ENCODE measurements around the gene FGD4. TPM values are rescaled to one million over a fixed set of nuclear protein-coding genes. Genes with fewer than 3 reads are reported as not detected.

FGD4 gene
- total RNA-seq, 2 donors from 2014 or later = 24.3 to 49.3 TPM

GRCh38 chr12:32589165-32589865 lies 190.0 kb downstream of the FGD4 start:
- Histone ChIP-seq H3K27me3 (replicated peaks; ENCODE audit: insufficient read depth) (no peaks in the 10 kb centered on the region), H3K9me3 (no peaks in the 10 kb centered on the region), H3K4me1 (replicated peaks) (no peaks in the 10 kb centered on the region), H3K4me3 (no peak overlapping the region), H3K36me3 (no peaks in the 10 kb centered on the region), H3K27ac (no peak overlapping the region)
- 72% methylated on average over 4 of the region's 4 CpGs for WGBS
- no peak for DNase-seq (ENCODE audit: low spot score)
- intact Hi-C loops (cut with DNase I) = no loop called here
- TF ChIP-seq POLR2A (IDR thresholded peaks at IDR 0.05) (no peak), POLR2AphosphoS5 (IDR thresholded peaks at IDR 0.05) (no peak)
- TF ChIP-seq, protein P1, sequence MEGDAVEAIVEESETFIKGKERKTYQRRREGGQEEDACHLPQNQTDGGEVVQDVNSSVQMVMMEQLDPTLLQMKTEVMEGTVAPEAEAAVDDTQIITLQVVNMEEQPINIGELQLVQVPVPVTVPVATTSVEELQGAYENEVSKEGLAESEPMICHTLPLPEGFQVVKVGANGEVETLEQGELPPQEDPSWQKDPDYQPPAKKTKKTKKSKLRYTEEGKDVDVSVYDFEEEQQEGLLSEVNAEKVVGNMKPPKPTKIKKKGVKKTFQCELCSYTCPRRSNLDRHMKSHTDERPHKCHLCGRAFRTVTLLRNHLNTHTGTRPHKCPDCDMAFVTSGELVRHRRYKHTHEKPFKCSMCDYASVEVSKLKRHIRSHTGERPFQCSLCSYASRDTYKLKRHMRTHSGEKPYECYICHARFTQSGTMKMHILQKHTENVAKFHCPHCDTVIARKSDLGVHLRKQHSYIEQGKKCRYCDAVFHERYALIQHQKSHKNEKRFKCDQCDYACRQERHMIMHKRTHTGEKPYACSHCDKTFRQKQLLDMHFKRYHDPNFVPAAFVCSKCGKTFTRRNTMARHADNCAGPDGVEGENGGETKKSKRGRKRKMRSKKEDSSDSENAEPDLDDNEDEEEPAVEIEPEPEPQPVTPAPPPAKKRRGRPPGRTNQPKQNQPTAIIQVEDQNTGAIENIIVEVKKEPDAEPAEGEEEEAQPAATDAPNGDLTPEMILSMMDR (IDR thresholded peaks at IDR 0.05) = no peak

DNA sequence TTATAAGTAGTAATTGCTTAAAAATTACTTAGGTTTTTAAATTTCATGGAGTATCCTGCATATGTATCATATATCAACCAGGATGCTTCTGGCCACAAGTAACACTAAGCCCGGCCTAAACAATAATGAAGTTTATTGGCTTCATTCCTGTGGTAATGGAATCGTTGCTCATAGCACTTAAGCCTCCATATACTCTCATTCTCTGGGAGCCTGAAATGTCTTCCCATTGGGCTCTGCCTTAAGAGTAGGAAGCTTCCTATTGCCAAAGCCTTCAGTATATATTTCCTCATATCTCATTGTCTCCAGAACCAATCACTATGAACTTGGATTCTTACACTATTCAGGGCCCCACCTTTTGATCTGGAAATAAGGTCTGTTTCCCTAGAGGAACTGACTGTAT lies 195.9 kb downstream of the FGD4 start:
- H3K27ac ChIP-seq = no peak overlapping the region
- TF ChIP-seq POLR2A (IDR thresholded peaks at IDR 0.05) = no peak
- TF ChIP-seq POLR2AphosphoS5 (IDR thresholded peaks at IDR 0.05) = no peak
- TF ChIP-seq, protein P1 (IDR thresholded peaks at IDR 0.05) = no peak
- DNase-seq (ENCODE audit: low spot score) = no peak
- H3K36me3 ChIP-seq = no peaks in the 10 kb centered on the region
- H3K27me3 ChIP-seq (replicated peaks; ENCODE audit: insufficient read depth) = no peaks in the 10 kb centered on the region
- no peak overlapping the region for H3K4me3 ChIP-seq
- 61% methylated on average over 2 of the region's 2 CpGs for WGBS
- H3K9me3 ChIP-seq = no peaks in the 10 kb centered on the region
- intact Hi-C loops (cut with DNase I) = no loop called here
- H3K4me1 ChIP-seq (replicated peaks) = no peaks in the 10 kb centered on the region

- WGBS = 50% methylated on average over 1 of the region's 1 CpG
- H3K4me3 ChIP-seq = no peak overlapping the region
- H3K27ac ChIP-seq = no peak overlapping the region
- H3K4me1 ChIP-seq (replicated peaks) = no peaks in the 10 kb centered on the region
- H3K36me3 ChIP-seq = no peaks in the 10 kb centered on the region
- no peaks in the 10 kb centered on the region for H3K9me3 ChIP-seq
- no peaks in the 10 kb centered on the region for H3K27me3 ChIP-seq (replicated peaks; ENCODE audit: insufficient read depth)
- intact Hi-C loops (cut with DNase I) = no loop called here
- no peak for DNase-seq (ENCODE audit: low spot score)
- TF ChIP-seq POLR2A (IDR thresholded peaks at IDR 0.05) (no peak), POLR2AphosphoS5 (IDR thresholded peaks at IDR 0.05) (no peak)
- TF ChIP-seq, protein P1 (IDR thresholded peaks at IDR 0.05) = no peak
Measured at GRCh38 chr12:32596030-32596429, 196.7 kb downstream of the FGD4 start.

DNA sequence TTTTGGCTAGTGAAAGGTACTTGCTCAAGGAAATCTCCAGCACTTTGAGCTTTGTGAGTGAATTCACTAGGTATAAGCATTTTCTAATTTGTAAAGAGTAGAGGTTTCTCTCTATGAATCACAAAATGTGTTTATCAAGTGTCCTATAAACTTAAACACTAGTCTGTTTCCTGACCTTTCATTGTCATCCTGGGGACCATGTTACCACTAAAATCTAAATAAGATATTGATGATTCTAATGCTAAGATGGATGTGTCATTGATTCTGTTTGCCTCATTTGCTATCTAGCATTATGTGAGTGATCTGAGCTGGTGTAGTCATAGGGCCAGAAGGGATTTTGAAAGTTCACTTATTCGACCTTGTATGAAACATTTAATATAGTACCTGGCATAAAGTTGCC lies 199.3 kb downstream of the FGD4 start:
- no peaks in the 10 kb centered on the region for H3K36me3 ChIP-seq
- no peak for DNase-seq (ENCODE audit: low spot score)
- H3K4me1 ChIP-seq (replicated peaks) = no peaks in the 10 kb centered on the region
- H3K4me3 ChIP-seq = no peak overlapping the region
- WGBS = 87% methylated on average over 1 of the region's 1 CpG
- H3K27ac ChIP-seq = no peak overlapping the region
- H3K27me3 ChIP-seq (replicated peaks; ENCODE audit: insufficient read depth) = no peaks in the 10 kb centered on the region
- intact Hi-C loops (cut with DNase I) = no loop called here
- TF ChIP-seq, protein P1 (IDR thresholded peaks at IDR 0.05) = no peak
- TF ChIP-seq POLR2A (IDR thresholded peaks at IDR 0.05) = no peak
- no peaks in the 10 kb centered on the region for H3K9me3 ChIP-seq

DNA sequence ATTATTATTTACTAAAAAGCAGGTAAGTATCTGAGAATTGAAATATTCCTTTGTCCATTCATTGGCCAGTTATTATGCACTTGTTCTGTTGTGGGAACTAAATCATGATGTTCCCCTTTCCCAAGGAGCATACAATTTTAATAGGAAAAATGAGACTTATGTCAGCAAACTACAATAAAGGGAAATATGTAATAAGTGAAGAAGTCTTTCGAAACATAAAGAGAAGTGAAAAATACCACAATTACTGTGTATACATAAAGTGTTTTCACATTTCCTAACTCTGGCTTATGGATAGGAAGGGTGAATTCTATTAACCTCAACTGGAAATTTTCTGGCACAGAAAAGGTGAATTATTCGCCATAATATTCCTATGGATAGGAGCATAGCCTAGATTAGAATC lies 201.3 kb downstream of the FGD4 start:
- no peak for DNase-seq (ENCODE audit: low spot score)
- no peak for TF ChIP-seq POLR2A (IDR thresholded peaks at IDR 0.05)
- TF ChIP-seq, protein P1 (IDR thresholded peaks at IDR 0.05) = no peak
- no peak overlapping the region for H3K4me3 ChIP-seq
- H3K27me3 ChIP-seq (replicated peaks; ENCODE audit: insufficient read depth) = no peaks in the 10 kb centered on the region
- WGBS = 93% methylated on average over 2 of the region's 2 CpGs
- H3K9me3 ChIP-seq = no peaks in the 10 kb centered on the region
- no peaks in the 10 kb centered on the region for H3K36me3 ChIP-seq
- no peak overlapping the region for H3K27ac ChIP-seq
- no peaks in the 10 kb centered on the region for H3K4me1 ChIP-seq (replicated peaks)
- intact Hi-C loops (cut with DNase I) = no loop called here

Measured in prostate gland (tissue), 2 donors.